ENCODE data around the gene ABCA2. TPM values are rescaled to one million over a fixed set of nuclear protein-coding genes. Genes with fewer than 3 reads are reported as not detected.

ABCA2 gene
- total RNA-seq, 1 donor from 2014 or later: 2.7 TPM

- H3K27me3 Mint-ChIP-seq (ENCODE audit: insufficient read depth, low read depth): peaks cover 6% of the 10 kb centered on the region
- no peak for TF ChIP-seq EZH2 (IDR thresholded peaks at IDR 0.05)
- TF ChIP-seq, protein P1, sequence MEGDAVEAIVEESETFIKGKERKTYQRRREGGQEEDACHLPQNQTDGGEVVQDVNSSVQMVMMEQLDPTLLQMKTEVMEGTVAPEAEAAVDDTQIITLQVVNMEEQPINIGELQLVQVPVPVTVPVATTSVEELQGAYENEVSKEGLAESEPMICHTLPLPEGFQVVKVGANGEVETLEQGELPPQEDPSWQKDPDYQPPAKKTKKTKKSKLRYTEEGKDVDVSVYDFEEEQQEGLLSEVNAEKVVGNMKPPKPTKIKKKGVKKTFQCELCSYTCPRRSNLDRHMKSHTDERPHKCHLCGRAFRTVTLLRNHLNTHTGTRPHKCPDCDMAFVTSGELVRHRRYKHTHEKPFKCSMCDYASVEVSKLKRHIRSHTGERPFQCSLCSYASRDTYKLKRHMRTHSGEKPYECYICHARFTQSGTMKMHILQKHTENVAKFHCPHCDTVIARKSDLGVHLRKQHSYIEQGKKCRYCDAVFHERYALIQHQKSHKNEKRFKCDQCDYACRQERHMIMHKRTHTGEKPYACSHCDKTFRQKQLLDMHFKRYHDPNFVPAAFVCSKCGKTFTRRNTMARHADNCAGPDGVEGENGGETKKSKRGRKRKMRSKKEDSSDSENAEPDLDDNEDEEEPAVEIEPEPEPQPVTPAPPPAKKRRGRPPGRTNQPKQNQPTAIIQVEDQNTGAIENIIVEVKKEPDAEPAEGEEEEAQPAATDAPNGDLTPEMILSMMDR (IDR thresholded peaks at IDR 0.05): no peak
- TF ChIP-seq EZH2phosphoT487 (IDR thresholded peaks at IDR 0.05): no peak
- no peak overlapping the region for H2AFZ ChIP-seq (replicated peaks)
Measured at GRCh38 chr9:136978865-136979544, 49.0 kb downstream of the ABCA2 start.

DNA sequence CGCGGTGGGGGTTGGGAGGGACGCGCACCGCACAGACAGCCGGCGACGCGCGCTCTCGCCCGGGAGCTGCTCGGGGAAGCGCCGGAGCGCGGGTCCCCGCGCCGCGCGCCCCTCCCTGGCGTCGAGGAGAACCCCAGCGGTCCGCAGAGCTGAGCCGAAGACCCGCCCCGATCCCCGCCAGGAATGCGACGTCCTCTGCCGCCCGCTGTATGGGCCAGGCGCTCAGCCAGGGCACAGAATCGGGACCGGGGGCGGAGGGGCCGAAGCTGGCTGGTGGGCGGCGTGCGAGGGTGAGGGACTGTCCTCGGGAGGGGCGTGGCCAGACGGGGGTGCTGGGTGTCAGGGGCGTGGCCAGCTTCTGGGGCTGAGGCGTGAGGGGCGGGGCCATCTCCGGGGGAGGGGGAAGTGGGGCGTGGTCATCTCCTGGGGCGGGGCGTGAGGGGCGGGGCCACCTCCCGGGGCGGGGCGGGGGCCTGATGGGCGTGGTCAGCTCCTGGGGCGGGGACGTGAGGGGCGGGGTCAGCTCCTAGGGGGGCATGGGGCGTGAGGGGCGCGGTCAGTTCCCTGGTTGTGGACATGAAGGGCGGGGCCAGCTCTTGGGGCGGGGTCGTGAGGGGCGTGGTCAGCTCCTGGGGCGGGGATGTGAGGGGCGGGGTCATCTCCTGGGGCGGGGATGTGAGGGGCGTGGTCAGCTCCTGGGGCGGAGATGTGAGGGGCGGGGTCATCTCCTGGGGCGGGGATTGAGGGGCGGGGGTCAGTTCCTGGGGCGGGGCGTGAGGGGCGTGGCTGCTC is 49.8 kb downstream of the ABCA2 start:
- no peak overlapping the region for H3K27ac Mint-ChIP-seq
- no peak overlapping the region for H3K9ac ChIP-seq

More at GRCh38 chr9:136978865-136979544, 49.0 kb downstream of the ABCA2 start:
- Histone ChIP-seq H3K36me3 (no peaks in the 10 kb centered on the region), H3K4me3 (no peak overlapping the region), H3K4me2 (no peak overlapping the region), H3K27ac (no peak overlapping the region), H3K79me2 (ENCODE audit: low read depth) (no peaks in the 10 kb centered on the region), H3K9ac (no peak overlapping the region), H3K9me3 (ENCODE audit: low read depth) (no peaks in the 10 kb centered on the region), H4K20me1 (ENCODE audit: low read depth) (no peaks in the 10 kb centered on the region), H3K27me3 (peaks cover 18% of the 10 kb centered on the region), H3K4me1 (peaks cover 7% of the 10 kb centered on the region), H3F3A (ENCODE audit: low read depth) (peaks cover 11% of the 10 kb centered on the region)
- Mint-ChIP-seq H3K36me3 (no peaks in the 10 kb centered on the region), H3K9me3 (no peaks in the 10 kb centered on the region), H3K4me1 (peaks cover 10% of the 10 kb centered on the region), H3K4me3 (no peak overlapping the region), H3K27ac (no peak overlapping the region)
- DNase-seq (ENCODE audit: low spot score): no peak

DNA sequence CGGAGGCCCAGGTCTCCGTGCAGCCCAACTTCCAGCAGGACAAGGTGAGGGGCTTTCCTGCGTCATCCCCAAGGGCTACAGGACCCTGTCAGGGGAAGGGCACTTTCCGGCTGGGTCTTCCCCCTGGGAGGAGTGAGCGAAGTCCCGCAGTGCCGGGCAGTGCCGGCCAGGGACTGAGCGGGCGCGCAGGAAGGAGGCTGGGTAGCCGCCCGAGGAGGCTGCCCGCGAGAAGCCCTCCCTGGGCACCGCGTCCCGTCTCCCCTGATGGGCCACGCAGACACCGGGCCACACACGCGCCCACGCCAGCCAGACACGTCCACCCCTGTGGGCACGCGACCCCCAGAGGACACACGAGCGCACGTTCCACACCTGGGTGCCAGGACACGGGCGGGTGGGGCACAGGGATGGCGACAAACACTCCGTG is 50.4 kb downstream of the ABCA2 start:
- peak; percentile 53 for DNase-seq (ENCODE audit: low spot score)
- Histone ChIP-seq H3K9me3 (ENCODE audit: low read depth) (no peaks in the 10 kb centered on the region), H3F3A (ENCODE audit: low read depth) (peaks cover 11% of the 10 kb centered on the region), H3K36me3 (no peaks in the 10 kb centered on the region), H3K9ac (no peak overlapping the region), H4K20me1 (ENCODE audit: low read depth) (no peaks in the 10 kb centered on the region), H3K4me3 (peak overlapping the region; percentile 57), H2AFZ (replicated peaks) (peak overlapping the region; percentile 70), H3K4me2 (peak overlapping the region; percentile 97), H3K27me3 (peaks cover 17% of the 10 kb centered on the region), H3K4me1 (peaks cover 7% of the 10 kb centered on the region), H3K79me2 (ENCODE audit: low read depth) (no peaks in the 10 kb centered on the region), H3K27ac (no peak overlapping the region)
- Mint-ChIP-seq H3K27ac (no peak overlapping the region), H3K4me1 (peaks cover 6% of the 10 kb centered on the region), H3K9me3 (no peaks in the 10 kb centered on the region), H3K36me3 (no peaks in the 10 kb centered on the region), H3K27me3 (ENCODE audit: insufficient read depth, low read depth) (peaks cover 6% of the 10 kb centered on the region), H3K4me3 (peak overlapping the region; percentile 66)
- TF ChIP-seq, protein P1 (IDR thresholded peaks at IDR 0.05): no peak
- TF ChIP-seq EZH2phosphoT487 (IDR thresholded peaks at IDR 0.05): no peak
- TF ChIP-seq EZH2 (IDR thresholded peaks at IDR 0.05): peak; percentile 26

More for the DNA sequence above, 49.8 kb downstream of the ABCA2 start:
- Histone ChIP-seq H3K4me2 (peak overlapping the region; percentile 97), H3K27ac (no peak overlapping the region), H3K4me1 (peaks cover 7% of the 10 kb centered on the region), H2AFZ (replicated peaks) (peak overlapping the region; percentile 70), H3K9me3 (ENCODE audit: low read depth) (no peaks in the 10 kb centered on the region), H3K27me3 (peaks cover 17% of the 10 kb centered on the region), H4K20me1 (ENCODE audit: low read depth) (no peaks in the 10 kb centered on the region), H3K79me2 (ENCODE audit: low read depth) (no peaks in the 10 kb centered on the region), H3K36me3 (no peaks in the 10 kb centered on the region), H3K4me3 (peak overlapping the region; percentile 57), H3F3A (ENCODE audit: low read depth) (peaks cover 11% of the 10 kb centered on the region)
- DNase-seq (ENCODE audit: low spot score): peak; percentile 95
- peak overlapping the region; percentile 46 for H3K4me3 Mint-ChIP-seq
- no peaks in the 10 kb centered on the region for H3K36me3 Mint-ChIP-seq
- H3K27me3 Mint-ChIP-seq (ENCODE audit: insufficient read depth, low read depth): peaks cover 6% of the 10 kb centered on the region
- TF ChIP-seq EZH2 (IDR thresholded peaks at IDR 0.05): no peak
- TF ChIP-seq, protein P1 (IDR thresholded peaks at IDR 0.05): peak; percentile 10
- H3K4me1 Mint-ChIP-seq: peaks cover 6% of the 10 kb centered on the region
- H3K9me3 Mint-ChIP-seq: no peaks in the 10 kb centered on the region
